HUES64 (cell line): ENCODE data around the gene UAP1L1.

Experiments used
- H3K27ac ChIP-seq: 2 replicates; pipeline ENCODE4 v1.7.0; 2013; ENCODE audit warnings: low read depth, low read length, inconsistent platforms
- H3K27me3 ChIP-seq: 2 replicates; pipeline ENCODE4 v1.6.1; 2013; ENCODE audit warnings: mild to moderate bottlenecking, low read length; ENCODE audit not compliant: insufficient read depth
- H3K36me3 ChIP-seq: 2 replicates; pipeline ENCODE4 v1.6.1; 2013; ENCODE audit warnings: mild to moderate bottlenecking, low read length; ENCODE audit not compliant: insufficient read depth
- H3K4me1 ChIP-seq: 2 replicates; pipeline ENCODE4 v1.6.1; 2013; ENCODE audit warnings: mild to moderate bottlenecking, low read length, moderate library complexity; ENCODE audit not compliant: insufficient read depth
- H3K4me3 ChIP-seq: 2 replicates; pipeline ENCODE4 v1.5.1; 2013; ENCODE audit warnings: mild to moderate bottlenecking, low read length, moderate library complexity
- H3K9ac ChIP-seq: 2 replicates; pipeline ENCODE4 v1.6.1; 2013; ENCODE audit warnings: mild to moderate bottlenecking, low read depth, low read length
- H3K9me3 ChIP-seq: 2 replicates; pipeline ENCODE4 v1.6.1; 2013; ENCODE audit warnings: low read depth, low read length; ENCODE audit not compliant: insufficient read depth
- WGBS: fragments of 150-250, 120-280 bp; methylation state at CpG from one replicate; pipeline ENCODE4 v1.1.7; 2013; ENCODE audit warnings: missing lambda C conversion rate; 5-methylcytosine and 5-hydroxymethylcytosine counted together

Gene UAP1L1

DNA sequence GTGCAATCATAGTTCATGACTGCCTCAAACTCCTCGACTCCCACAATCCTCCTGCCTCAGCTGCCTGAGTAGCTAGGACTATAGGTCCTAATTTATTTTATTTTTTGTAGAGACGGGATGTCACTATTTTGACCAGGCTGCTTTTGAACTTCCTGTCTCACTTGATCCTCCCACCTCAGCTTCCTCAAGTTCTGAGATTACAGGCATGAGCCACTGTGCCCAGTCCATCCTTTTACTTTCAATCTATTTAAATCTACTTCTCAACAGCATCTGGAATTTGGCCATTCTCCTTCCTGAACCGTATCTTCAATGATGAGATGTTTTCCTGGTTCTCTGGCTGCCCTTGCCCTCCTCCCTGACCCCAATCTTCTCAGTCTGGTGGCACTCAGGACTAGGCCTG lies 49.5 kb downstream of the UAP1L1 start:
- Histone ChIP-seq H3K36me3 (no peaks in the 10 kb centered on the region), H3K4me3 (no peak overlapping the region), H3K27ac (no peak overlapping the region), H3K9ac (no peak overlapping the region), H3K9me3 (no peaks in the 10 kb centered on the region), H3K4me1 (no peaks in the 10 kb centered on the region), H3K27me3 (peaks cover 19% of the 10 kb centered on the region)
- WGBS = 96% methylated on average over 3 of the region's 3 CpGs

DNA sequence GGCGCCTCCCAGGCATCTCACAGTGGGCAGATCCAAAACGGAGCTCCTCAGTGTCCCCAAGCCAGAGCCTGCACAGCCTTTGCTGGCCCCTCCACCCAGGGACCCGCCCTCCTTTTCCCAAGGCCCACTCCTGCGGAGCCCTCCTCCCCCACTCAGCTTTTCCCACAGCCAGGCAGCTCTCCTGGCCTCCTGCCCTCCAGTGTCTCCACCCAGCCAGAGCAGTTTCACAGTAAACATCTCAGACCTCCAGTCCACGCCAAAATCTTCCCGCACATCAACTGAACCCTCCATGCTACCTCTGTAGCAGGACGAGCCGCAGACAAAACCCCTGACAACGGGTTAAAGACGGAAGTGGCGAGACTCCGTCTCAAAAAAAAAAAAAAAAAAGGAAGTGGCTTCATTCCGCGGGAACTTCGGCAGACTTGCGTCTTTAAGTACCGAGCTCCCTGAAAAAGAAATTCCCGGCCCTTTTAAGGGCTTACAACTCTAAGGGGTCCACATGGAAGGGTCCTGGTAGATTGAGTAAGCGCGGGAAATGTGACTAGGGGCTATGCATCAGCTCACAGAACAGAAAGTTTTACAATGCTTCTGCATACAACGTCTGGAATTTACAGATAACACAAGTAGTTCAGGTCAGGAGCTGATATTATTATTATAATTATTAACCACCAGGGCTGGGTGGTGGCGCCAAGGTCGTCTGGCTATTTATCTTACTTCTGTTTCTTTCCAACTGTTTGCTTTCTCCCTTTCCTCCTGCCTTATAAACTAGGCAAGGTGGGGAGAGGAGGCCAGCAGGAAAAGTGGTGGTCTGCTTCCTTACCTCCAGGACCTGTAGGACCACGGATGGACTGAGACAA lies 50.2 kb downstream of the UAP1L1 start:
- Histone ChIP-seq H3K27ac (no peak overlapping the region), H3K9ac (no peak overlapping the region), H3K4me3 (0 out of 2 replicates have a peak overlapping the region, but pooled peaks have one; percentile 99), H3K27me3 (peaks cover 22% of the 10 kb centered on the region), H3K9me3 (no peaks in the 10 kb centered on the region), H3K36me3 (no peaks in the 10 kb centered on the region), H3K4me1 (no peaks in the 10 kb centered on the region)
- 73% methylated on average over 21 of the region's 24 CpGs for WGBS

DNA sequence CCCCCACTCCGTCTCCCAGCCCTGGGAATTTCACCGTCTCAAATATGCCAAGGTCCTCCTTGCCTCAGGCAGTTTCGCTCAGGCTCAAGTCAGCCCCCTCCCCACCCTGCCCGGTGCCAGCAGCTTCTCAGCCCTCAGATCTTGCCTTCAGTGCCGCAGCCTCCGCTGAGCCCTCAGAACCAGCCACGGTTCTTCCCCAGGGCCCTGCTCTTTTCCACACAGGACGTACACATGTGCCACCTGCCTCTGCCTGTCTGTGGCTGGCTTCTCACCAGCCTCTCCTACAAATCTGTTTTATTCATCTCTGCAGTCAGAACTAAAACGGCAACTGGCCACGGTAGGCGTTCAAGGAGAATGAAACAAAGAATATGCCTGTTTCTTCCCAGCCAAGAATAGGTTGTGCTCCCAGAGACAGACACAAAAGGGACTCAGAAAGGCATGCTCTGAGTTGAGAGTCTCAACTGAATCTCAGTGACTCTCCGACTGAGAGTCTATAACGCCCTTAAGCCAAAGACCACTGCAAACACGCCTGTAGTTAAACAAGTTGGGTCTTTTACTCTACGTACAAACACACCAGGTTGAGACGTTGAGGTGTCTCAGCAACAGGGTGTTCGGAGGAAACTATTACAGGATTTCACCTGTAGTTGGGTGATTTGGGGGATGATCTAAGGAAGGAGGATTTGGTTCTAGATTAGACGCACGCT lies 51.0 kb downstream of the UAP1L1 start:
- H3K36me3 ChIP-seq = no peaks in the 10 kb centered on the region
- no peak overlapping the region for H3K9ac ChIP-seq
- peak overlapping the region; percentile 99 for H3K4me3 ChIP-seq
- WGBS = 79% methylated on average over 19 of the region's 19 CpGs
- no peak overlapping the region for H3K27ac ChIP-seq
- no peaks in the 10 kb centered on the region for H3K4me1 ChIP-seq
- H3K9me3 ChIP-seq = no peaks in the 10 kb centered on the region
- H3K27me3 ChIP-seq = peaks cover 28% of the 10 kb centered on the region

DNA sequence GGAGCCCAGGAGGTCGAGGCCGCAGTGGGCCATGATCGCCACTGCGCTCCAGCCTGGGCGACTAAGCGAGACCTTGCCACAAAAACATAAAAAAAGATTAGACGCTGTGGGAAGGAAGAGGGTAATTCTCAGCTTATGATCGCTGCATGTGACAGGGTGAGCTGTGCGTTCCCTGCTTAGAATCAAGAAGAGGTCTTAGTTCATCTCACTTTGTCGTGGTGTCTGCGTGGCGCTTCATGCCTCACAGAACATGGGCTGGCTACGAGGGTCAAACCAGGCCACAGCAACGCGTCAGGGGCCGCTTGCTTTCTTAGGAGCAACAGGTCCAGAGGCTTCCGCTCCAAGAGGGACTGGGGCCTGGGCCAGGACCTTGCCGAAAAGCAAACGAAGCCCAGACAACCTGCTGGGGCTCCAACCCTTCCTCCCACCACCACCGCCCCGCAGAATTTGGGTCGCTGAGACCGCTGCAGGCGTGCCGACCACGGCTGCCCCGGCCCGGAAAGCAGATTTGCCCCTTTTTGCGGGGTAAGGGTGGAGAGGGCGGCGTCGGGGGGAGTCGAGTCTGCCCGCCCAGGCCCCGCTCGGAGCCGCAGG lies 51.6 kb downstream of the UAP1L1 start:
- Histone ChIP-seq H3K27me3 (peaks cover 29% of the 10 kb centered on the region), H3K4me1 (no peaks in the 10 kb centered on the region), H3K36me3 (no peaks in the 10 kb centered on the region), H3K9me3 (no peaks in the 10 kb centered on the region), H3K27ac (no peak overlapping the region; the same call in 1 of the 2 replicates), H3K9ac (peak overlapping the region; percentile 96), H3K4me3 (peak overlapping the region; percentile 99)
- 22% methylated on average over 37 of the region's 37 CpGs for WGBS

DNA sequence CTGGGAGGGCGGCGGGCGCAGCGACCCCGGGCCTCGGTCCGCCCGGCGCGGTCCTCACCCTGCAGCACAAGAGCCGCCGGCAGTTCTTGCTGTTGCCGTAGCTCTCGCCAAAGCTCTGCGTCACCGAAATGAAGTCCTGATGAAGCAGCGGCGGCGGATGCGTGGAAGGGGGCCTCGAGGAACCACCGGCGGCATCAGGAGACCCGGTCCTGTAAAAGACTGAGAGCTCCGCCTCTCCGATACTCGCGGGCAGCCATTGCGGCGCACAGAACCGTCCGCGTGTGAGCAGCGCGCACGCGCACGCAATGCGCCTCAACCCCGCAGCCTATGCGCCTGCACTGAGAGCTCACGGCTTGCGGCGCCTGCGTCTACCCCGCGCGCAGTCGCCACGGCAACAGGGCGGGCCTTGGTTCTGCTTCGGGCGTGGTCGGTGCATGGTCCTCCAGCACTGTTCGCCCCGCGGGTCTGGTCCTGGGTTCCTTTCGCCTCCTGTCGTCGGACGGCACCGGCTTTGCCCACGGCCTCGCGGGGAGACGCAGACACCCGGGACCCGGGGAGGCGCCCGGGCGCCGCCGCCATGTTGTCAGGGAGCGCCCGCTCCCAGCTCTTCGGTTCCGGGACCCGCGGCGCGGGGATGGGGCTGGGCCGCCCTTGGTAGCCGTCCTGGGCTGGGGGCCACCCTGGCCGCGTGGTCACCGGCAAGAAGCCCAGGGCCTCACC lies 52.3 kb downstream of the UAP1L1 start:
- no peaks in the 10 kb centered on the region for H3K36me3 ChIP-seq
- peak overlapping the region; percentile 99 for H3K4me3 ChIP-seq
- H3K27ac ChIP-seq = peak overlapping the region; percentile 34; the same call in 1 of the 2 replicates
- H3K9ac ChIP-seq = peak overlapping the region; percentile 96
- under 1% methylated on average over 86 of the region's 86 CpGs for WGBS
- H3K27me3 ChIP-seq = peaks cover 29% of the 10 kb centered on the region
- H3K4me1 ChIP-seq = no peaks in the 10 kb centered on the region
- H3K9me3 ChIP-seq = no peaks in the 10 kb centered on the region

DNA sequence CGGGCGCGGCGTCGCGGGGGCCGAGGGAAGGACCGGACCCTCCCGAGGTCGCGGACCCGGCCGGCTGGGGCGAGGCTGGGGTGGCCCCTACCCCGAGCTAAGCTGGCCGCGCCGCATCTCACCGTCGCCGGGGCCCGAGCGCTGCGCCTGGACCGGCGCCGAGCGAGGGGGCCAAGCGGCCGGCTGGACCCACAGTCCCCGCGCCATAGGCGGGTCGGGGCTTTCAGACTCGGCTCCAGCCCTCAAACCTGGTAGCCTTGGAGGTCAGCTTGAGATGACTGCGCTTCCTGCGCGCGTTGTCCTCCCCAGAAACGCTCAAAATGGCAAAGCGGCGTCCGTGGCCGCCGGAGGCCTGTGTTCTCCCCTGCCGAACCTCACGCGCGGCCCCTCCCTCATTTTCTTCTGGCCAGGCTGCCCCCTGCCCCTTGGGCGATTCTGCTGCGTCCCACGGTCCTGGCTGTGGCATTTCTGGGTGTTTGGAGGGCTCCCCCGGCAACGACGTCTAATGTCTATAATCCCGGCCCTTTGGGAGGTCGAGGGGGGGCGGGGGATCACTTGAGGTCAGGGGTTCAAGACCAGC lies 52.9 kb downstream of the UAP1L1 start:
- Histone ChIP-seq H3K27me3 (peaks cover 33% of the 10 kb centered on the region), H3K36me3 (no peaks in the 10 kb centered on the region), H3K4me1 (no peaks in the 10 kb centered on the region), H3K9ac (peak overlapping the region; percentile 96), H3K27ac (no peak overlapping the region), H3K9me3 (no peaks in the 10 kb centered on the region), H3K4me3 (peak overlapping the region; percentile 99)
- WGBS = 4% methylated on average over 58 of the region's 58 CpGs
